Left renal cortex interstitium (tissue), 4 donors: ENCODE results near the gene PRSS16. TPM values are rescaled to one million over a fixed set of nuclear protein-coding genes. Genes with fewer than 3 reads are reported as not detected.
"Not testable (repeated sequence)": the region's sequence is repeated elsewhere in the genome, so short reads cannot be mapped to it uniquely, and the experiment has no call there.

Experiments used
- DNase-seq, 4 donors: peaks; one replicate each; pipeline ENCODE4 v3.0.0-alpha.2; 2013; ENCODE audit warnings: low read depth in 4 of 4, low spot score in 2 of 4, missing footprints in 1 of 4
- polyA plus RNA-seq, 4 donors: library from polyadenylated mRNA; unstranded; fragments of 120-200 nt; gene quantifications; one replicate each; pipeline ENCODE4 v1.2.1, GENCODE V29; 2013; ENCODE audit not compliant: insufficient read length in 4 of 4

PRSS16 gene
- polyA plus RNA-seq, 4 donors = 0.30 to 0.45 (median 0.34) TPM

DNA sequence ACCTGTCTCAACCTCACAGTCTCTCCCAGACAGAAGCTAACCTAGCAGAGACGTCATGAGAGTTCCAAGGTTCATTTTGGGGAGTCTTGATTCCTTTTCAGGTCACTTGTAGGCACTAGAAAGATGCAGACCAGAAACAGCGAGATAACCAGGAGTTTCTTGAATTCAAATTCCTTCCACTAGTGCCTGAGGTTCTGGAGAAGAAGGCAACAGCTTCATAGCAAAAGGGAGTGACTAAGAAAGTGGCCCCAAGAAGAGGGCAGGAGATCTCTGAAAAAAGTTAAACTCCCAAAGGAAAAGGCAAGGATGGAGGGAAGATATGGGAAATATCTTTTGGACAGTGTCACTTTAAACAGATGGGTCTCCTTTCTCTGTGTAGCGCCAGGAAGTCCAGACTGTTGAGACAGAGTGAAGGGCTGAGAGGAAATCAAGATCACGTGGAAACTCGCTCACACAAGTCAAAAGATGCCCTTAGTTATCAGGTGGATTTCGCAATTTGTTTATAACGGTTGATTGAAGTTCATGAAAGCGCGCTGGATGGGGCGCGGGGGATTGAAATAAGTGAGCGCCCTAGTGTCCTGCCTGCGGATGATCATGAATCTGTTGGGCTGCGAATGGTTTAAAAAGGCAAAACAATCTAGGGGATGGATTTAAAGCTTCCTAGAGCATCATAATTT lies 4.8 kb upstream of the PRSS16 start:
- no peak for DNase-seq

DNA sequence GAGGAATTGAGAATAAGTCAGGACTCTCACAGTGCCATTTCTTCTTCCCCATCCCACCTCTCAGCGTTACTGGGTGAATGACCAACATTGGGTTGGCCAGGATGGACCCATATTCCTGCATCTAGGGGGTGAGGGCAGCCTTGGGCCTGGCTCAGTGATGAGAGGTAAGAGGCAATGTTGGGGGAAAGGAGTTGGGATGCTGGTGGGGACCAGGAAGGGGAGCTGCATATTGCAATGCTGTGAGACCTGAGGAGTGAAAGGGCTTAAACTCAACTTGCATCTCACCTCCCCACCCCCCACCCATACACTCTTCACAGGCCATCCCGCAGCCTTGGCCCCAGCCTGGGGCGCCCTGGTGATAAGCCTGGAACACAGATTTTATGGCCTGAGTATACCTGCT lies 1.3 kb downstream of the PRSS16 start:
- DNase-seq = no peak

DNA sequence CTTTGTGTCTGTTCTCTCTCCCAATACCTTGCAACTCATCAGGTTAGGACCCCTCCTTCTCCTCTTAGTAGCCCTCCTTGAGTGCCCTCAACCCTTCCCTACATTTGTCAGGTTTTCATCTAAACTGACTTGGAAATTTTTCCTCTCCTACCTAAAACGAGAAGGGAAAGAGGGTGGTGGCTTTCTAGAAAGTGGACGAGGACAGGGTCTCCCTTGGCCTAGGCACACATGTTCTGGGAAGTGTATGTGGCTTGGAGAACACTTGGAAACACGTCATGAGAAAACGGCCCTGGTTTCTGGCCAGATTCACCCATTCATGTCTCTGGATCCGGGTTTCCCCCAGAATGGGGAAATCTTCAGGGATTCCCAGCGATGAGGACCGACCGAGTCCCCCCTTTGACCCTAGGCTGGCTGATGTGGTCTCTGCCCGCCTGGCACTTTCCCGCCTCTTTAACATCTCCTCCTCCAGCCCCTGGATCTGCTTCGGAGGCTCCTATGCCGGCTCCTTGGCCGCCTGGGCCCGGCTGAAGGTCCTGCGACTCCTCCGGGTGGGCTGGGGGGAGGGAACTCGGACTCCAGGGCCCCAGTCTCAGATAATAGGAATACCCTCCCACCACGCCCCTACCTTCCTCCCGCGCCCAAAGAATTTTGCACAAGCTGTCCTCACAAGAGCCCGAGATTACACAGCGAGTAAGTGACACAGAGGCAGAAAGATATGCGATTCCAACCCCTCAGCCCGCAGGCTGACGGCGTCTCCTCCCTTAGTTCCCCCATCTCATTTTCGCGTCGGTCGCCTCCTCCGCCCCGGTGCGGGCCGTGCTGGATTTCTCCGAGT lies 3.0 kb downstream of the PRSS16 start:
- DNase-seq = no peak

DNA sequence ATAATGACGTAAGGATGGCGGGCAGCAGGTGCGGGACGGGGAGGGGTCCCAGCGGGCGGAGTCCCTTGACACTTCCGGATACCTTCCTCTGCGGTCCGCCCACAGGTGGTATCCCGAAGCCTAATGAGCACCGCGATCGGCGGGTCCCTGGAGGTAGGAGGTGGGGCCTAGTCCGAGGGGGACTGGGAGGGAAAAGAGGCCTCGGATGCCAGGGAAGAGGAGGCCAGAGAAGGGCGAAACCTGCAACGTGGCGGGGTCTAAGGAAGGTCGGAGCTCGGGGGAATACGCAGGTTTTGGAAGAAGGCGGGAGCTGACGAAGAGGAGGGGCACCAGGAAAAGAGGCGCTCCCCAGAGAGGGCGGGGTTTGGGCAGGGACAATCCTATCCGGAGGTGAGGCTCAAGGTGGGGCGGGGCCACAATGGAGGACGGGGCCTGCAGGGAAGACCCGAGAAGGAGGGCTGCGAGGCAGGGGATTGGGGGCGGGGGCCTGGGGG lies 3.7 kb downstream of the PRSS16 start:
- no peak for DNase-seq

DNA sequence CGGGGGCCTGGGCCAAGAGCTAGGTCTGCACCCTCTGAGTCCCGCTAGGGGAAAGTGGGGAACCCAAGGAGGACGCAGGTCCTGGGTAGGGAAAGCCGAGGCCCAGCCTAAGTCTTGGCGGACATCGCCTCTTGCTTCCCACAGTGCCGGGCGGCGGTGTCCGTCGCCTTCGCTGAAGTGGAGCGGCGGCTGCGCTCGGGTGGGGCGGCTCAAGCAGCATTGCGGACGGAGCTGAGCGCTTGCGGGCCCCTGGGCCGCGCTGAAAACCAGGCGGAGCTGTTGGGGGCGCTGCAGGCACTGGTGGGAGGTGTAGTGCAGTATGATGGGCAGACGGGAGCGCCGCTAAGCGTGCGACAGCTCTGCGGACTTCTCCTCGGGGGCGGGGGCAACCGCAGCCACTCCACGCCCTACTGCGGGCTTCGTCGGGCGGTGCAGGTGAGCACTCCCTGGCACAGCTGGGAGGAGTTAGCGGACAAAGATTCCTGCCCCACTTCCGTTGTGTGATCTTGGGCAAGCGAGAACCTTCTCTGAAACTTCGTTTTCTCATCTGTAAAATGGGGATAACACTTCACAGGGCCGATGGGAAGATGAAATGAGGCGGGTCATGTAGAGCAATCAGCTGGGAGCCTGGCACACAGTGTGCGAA lies 4.2 kb downstream of the PRSS16 start:
- no peak for DNase-seq

DNA sequence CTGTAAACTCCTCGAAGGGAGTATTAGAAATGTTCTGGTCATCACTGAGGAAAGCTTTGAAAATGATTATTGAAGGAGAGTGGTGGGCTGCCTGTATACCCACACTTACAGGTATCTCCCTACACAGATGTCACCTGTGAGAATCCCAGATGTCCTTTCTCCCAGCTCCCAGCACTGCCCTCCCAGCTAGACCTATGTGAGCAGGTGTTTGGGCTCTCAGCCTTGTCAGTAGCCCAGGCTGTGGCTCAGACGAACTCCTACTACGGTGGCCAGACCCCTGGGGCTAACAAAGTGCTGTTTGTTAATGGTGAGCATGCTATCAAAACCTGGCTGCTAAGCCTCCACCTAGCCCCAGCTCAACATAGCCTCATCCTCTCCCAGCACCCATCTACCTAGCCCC lies 7.1 kb downstream of the PRSS16 start:
- no peak for DNase-seq

DNA sequence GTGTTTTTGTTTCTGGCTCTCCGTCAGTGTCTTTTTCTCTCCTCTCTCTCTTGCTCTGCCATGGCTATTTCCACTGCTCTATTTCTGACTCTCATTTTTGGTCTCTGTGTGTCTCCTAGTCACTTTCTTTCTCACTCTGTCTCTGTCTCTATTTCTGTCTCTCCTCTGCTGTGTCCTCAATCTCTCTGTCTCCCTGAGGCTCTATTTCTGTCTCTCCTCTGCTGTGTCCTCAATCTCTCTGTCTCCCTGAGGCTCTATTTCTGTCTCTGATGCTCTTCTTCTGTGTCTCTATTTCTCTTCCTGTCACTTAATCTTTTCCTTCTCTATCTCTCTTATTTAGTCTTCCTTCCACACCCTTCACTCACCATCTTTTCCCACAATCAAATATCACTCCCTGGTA lies 8.4 kb downstream of the PRSS16 start:
- DNase-seq = no peak

DNA sequence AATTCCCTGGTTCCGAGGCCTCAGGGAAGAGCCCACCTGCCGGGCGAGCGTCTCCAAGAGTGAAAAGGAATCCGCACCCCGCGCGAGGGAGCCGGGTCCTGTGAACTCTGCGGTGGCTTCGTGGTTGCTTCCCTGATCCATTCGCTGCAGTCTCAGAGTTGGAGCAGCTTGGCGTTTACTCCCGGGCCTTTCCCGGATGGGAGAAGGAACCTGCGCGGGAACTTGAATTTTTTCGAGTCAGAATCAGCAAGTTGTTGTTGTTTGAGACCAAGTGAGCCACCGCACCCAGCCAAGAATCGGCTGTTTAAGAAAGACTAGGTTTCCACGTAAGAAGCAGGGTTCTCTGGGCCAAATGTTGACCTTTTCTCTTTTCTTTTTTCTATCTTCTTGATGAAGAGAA lies 12.9 kb downstream of the PRSS16 start:
- DNase-seq = no peak

DNA sequence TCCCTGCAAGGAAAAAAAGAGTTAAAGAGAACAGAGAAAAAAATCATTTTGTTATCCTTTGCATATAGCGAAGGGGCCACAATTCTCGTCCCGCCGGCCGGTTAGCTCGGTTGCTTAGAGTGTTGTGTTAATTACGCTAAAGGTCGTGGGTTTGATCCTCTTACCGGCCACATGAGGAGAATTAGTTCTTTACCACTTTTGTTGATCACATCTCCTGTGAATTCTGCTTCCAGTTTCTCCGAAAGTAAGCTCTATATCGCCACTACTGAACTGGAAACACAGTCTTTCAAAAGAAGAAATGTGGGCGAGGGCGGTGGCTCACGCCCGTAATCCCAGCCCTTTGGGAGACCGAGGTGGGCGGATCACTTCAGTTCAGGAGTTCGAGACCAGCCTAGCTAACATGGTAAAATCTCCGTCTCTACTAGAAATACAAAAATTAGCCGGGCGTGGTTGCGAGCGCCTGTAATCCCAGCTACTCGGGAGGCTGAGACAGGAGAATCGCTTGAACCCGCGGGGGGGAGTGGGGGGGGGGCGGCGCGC lies 13.4 kb downstream of the PRSS16 start:
- DNase-seq = no peak

DNA sequence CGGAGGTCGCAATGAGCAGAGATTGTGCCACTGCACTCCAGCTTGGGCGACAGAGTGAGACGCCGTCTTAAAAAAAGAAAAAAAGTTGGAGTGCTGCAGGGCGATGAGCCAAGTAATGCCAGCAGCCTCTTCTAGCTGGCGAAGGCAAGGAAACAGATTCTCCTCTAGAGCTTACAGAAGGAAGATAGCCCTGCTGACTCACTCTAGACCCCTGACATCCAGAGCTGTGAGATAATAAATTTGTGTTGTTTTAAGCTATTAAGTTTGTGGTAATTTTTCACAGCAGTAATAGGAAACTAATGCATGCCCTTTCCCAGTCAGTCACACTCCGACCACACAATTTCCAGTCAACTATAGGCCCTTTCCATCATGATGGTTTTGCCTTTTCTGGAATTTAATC lies 16.4 kb downstream of the PRSS16 start:
- DNase-seq = no peak

DNA sequence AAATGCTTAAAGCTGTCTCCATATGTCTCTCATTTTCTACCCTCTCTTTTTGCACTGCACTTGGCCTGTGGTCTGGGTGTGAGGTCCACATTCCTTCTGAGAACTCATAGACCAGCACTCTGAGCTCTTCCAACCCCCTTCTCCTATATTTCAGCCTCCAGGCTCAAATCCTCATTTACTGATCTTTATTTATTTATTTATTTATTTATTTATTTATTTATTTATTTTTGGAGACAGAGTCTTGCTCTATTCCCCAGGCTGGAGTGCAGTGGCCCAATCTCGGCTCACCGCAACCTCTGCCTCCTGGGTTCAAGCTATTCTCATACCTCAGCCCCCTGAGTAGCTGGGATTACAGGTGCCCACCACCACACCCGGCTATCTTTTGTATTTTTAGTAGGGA lies 19.5 kb downstream of the PRSS16 start:
- not testable (repeated sequence) for DNase-seq

DNA sequence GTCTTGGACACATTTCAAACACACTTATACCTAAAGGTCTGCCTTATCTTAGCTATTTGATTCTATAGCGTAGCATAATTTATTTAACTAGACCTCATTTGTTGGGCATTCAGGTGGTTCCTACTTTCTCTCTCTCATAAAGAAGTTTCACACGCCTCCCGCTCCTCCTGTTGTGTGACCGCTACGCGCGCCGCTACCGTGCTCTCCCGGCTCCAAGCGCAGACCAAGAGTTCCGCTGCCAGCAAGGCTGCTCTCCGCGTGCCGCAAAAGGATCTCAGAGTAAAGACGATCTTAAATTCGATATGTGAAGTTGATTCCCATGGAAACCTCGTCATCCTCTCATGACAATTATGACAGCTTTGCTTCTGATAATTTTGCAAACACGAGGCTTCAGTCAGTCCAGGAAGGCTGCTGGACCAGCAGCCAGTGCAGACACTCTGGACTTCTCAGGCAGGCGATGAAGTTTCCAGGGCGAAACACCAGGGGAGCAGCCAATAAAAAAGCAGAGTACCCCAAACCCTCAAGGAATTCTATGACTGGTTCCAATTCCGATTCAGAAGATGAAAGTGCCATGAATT lies 20.4 kb downstream of the PRSS16 start:
- no peak for DNase-seq

DNA sequence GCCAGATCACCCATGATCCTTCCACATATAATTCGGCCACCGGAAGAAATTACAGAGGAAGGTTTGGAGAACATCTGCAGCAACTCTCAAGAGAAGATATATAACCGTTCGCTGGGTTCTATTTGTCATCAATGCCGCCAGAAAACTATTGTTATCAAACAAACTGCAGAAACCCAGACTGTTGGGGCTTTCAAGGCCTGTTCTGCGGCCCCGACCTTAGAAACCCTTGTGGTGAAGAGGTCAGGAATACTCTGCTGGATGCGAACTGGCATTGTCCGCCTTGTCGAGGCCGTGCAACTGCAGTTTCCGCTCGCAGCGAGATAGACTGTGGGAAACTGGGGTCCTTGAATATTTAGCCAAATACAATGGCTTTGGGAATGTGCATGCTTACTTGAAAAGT lies 21.3 kb downstream of the PRSS16 start:
- DNase-seq = no peak

DNA sequence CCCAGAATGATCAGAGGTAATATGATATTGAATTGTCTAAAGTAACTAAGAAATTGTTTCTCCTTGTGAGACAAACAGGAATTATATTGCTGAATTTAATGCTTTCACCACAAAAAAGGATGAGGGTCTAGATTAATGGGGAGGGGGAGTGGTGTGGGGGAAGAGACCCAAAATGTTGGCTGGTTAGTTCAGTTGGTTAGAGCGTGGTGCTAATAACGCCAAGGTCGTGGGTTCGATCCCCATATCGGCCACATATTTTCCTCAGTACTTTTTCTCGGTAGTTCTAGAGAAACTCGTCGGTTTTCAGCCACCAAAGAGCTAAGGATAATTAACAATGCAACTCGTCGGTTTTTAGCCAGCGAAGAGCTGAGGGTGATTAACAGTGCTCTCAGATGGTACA lies 26.3 kb downstream of the PRSS16 start:
- no peak for DNase-seq

DNA sequence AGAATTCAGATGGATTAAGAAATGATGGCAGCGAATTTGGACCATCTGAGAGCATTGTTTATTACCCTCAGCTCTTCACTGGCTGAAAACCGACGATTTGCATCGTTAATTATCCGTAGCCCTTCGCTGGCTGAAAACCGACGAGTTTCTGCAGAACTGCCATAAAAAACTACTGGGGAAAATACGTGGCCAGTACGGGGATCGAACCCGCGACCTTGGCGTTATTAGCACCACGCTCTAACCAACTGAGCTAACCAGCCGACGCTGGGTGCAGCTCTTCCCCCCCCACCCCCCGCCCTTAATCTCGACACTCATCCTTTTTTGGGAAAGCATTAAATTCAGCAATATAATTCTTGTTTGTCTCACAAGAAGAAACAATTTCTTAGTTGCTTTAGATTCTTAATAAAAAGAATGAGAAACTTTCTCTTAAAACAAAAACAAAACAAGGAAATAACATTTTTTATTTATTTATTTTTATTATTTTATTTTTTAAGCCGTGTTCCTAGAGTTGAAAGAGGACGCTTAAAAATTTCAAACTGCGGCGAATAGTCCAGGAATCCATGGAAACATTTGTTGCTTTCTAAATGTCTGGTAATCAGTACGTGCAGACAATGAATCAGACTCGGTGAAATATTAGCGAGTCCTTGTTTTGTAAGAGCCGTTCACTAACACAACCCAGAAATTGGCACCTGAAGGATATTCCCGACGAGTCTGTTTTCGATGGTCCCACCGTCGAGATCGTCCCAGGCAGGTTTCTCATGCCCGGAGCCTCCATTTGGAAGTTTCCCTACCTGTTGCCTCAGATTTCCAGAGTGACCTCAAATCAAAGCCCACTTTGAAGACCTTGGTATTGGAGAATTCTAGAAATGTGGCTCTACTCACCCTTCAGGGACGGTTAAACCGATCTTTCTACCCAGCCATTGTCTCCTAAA lies 27.8 kb downstream of the PRSS16 start:
- no peak for DNase-seq

DNA sequence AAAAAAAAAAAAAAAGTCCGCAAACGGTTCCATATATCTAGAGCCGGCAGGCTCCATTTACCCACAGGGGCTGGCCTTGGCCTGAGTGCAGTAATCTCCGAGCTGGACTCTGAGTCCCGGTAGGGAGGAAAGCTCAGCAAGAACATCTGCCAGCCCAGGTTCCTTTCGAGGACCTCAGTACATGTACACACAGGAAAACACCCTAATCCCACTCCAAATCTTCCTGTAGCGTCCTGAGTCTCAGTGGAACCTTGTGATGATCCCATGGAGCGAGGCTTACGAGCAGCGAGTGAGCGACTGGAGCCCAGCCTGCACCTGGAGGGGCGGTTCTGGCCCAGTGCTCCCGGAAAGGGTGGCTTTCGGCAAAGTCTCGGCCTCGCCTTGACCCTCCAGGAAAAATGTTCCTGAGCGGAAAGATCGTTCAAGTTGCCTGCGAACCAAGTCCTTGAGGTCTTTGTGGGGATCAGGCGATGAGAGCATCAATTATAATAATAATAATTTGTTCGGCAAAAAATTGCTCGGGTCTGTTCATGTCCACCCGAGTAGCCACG lies 32.1 kb downstream of the PRSS16 start:
- no peak for DNase-seq

DNA sequence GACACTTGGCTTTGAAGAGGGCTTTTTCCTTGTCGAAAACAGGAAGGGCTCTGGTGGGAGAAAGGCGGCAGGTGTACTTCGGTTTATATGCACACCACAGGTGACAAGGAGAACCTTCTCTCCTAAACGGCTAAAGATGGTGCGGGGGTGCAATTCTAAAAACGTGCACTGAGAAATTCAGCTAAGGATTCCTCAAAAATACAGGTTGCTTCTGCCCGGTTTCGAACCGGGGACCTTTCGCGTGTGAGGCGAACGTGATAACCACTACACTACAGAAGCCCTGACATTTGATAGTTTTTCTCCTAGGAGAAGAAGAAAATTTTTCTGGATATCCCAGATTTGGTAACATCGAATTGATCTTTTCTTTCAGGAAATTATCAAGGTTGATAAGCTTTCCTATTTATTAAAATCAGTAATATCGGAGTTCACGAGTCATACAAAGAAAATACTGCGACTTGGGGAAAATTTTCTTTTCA lies 32.6 kb downstream of the PRSS16 start:
- no peak for DNase-seq

DNA sequence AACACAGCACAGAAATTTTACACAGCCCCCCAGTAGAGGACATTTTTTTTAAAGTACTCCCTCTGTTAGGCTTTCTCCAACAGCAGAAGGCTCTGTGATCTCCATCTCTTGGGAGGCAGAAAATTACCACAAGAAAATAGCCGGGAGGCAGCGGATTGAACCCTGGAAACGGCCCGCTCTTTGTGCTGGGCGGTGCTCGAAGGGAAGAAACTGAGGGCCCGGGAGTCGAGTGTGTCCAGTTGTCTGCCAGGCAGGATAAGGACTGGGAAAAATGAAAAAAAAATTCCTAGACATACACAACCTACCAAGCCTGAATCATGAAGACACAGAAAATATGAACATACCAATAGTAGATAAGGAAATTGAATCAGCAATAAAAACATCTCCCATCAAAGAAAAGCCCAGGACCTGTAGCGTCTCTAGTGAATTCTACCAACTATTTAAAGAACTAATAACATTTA lies 33.1 kb downstream of the PRSS16 start:
- DNase-seq = no peak

DNA sequence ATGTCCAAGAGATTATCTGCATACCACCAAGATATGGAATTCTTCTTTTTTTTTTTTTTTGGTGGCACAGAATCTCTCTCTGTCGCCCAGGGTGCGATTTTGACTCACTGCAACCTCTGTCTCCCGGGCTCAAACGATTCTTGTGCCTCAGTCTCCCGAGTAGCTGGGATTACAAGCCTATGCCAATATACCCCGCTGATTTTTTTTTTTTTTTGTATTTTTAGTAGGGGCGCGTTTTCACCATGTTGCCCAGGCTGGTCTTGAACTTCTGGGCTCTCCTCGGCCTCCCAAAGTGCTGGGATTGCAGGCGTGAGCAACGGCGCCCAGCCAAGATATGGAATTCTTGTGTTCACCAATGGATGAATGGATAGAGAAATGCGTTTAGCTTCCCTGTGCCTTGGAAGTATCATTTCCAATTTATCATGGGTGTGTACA lies 33.6 kb downstream of the PRSS16 start:
- no peak for DNase-seq
